NCI-H1092 (cell line): ENCODE measurements around the gene ZNF28.
"Not testable (repeated sequence)": the region's sequence is repeated elsewhere in the genome, so short reads cannot be mapped to it uniquely, and the experiment has no call there.

Experiments used
- DNase-seq: peaks from one replicate; lab custom pipeline; 2025; lab: John Stamatoyannopoulos, UW

The ZNF28 gene

GRCh38 chr19:52821204-52821960 is at the start of gene ZNF28:
Gene ZNF28 (minus strand): TSS chr19:52821633. CDS start chr19:52817958, 3,675 bp downstream.
- peak; percentile 12 for DNase-seq

- DNase-seq = not testable (repeated sequence)
These were observed 46.6 kb upstream of the ZNF28 start for GRCh38 chr19:52868031-52868430.

GRCh38 chr19:52857378-52858191 is 36.2 kb upstream of the ZNF28 start, which contains the start of gene ZNF468:
Gene ZNF468 (minus strand): TSS chr19:52857619. CDS start chr19:52854272, 3,347 bp downstream.
- DNase-seq = peak; percentile 1

GRCh38 chr19:52856540-52857377 is 35.3 kb upstream of the ZNF28 start:
- not testable (repeated sequence) for DNase-seq

- DNase-seq = not testable (repeated sequence)
These were observed 25.9 kb upstream of the ZNF28 start for GRCh38 chr19:52847352-52847751.

- not testable (repeated sequence) for DNase-seq
These were observed 19.5 kb upstream of the ZNF28 start for GRCh38 chr19:52840825-52841465.

- DNase-seq = not testable (repeated sequence)
These were observed 12.9 kb upstream of the ZNF28 start for GRCh38 chr19:52834289-52834688.

- DNase-seq = not testable (repeated sequence)
These were observed 12.1 kb upstream of the ZNF28 start for GRCh38 chr19:52833541-52833940.

- DNase-seq = not testable (repeated sequence)
These were observed 8.4 kb upstream of the ZNF28 start for GRCh38 chr19:52829866-52830265.

GRCh38 chr19:52825765-52826164 is 4.3 kb upstream of the ZNF28 start:
- DNase-seq = no peak

GRCh38 chr19:52823676-52824075 is 2.2 kb upstream of the ZNF28 start:
- no peak for DNase-seq

GRCh38 chr19:52820472-52821203 is 795 bp downstream of the ZNF28 start:
- not testable (repeated sequence) for DNase-seq

GRCh38 chr19:52809801-52810200 is 11.6 kb downstream of the ZNF28 start:
- DNase-seq = no peak

GRCh38 chr19:52799950-52800640 is 21.3 kb downstream of the ZNF28 start:
- not testable (repeated sequence) for DNase-seq

- DNase-seq = no peak
These were observed 32.0 kb downstream of the ZNF28 start for GRCh38 chr19:52789440-52789839.

- DNase-seq = not testable (repeated sequence)
These were observed 34.7 kb downstream of the ZNF28 start, which contains the start of gene ZNF600 for GRCh38 chr19:52786464-52787354. Gene ZNF600 (minus strand): TSS chr19:52786791. CDS start chr19:52778888, 7,903 bp downstream.

GRCh38 chr19:52786078-52786463 is 35.4 kb downstream of the ZNF28 start:
- DNase-seq = no peak

- no peak for DNase-seq
These were observed 35.9 kb downstream of the ZNF28 start for GRCh38 chr19:52785506-52785905.

GRCh38 chr19:52782864-52783263 is 38.6 kb downstream of the ZNF28 start:
- not testable (repeated sequence) for DNase-seq
